Lung (tissue), 12 donors: Measurements from ENCODE around the gene SORD. TPM values are rescaled to one million over a fixed set of nuclear protein-coding genes. Genes with fewer than 3 reads are reported as not detected.
A peak's percentile ranks its signal among the peaks of the same experiment; 100 is the strongest.
"Not testable (repeated sequence)": the region's sequence is repeated elsewhere in the genome, so short reads cannot be mapped to it uniquely, and the experiment has no call there.

Source experiments
- ATAC-seq: fragments of 200-7000 bp; cut with Tn5 transposase; one replicate; pipeline ENCODE4 v1.9.1; 2020; ENCODE audit warnings: moderate number of reproducible peaks; ENCODE audit not compliant: insufficient read depth, low FRiP score
- DNase-seq, 3 donors: peaks; one replicate each; pipeline ENCODE4 v3.0.0-alpha.2; 2013 to 2017
- H3K27ac ChIP-seq, 2 donors: one replicate each; pipeline ENCODE4 v1.5.1; 2013; ENCODE audit warnings: mild to moderate bottlenecking in 2 of 2, moderate library complexity in 2 of 2, control low read depth in 1 of 2, inconsistent platforms in 1 of 2, low read depth in 1 of 2, low read length in 1 of 2
- H3K27me3 ChIP-seq, 3 donors: one replicate each; pipeline ENCODE4 v1.5.1; 2013; ENCODE audit warnings: low read length in 2 of 3; ENCODE audit not compliant: control insufficient read depth in 3 of 3, insufficient read depth in 3 of 3
- H3K36me3 ChIP-seq, 4 donors: one replicate each; pipeline ENCODE4 v1.5.1; 2013; ENCODE audit warnings: low read length in 4 of 4, mild to moderate bottlenecking in 1 of 4, moderate library complexity in 1 of 4; ENCODE audit not compliant: control insufficient read depth in 4 of 4, insufficient read depth in 4 of 4
- H3K4me1 ChIP-seq, 5 donors: one replicate each; pipeline ENCODE4 v1.5.1; 2013; ENCODE audit warnings: low read length in 5 of 5, mild to moderate bottlenecking in 2 of 5, moderate library complexity in 1 of 5; ENCODE audit not compliant: control insufficient read depth in 5 of 5, insufficient read depth in 5 of 5
- H3K4me3 ChIP-seq: one replicate; pipeline ENCODE4 v1.5.1; 2013; ENCODE audit warnings: mild to moderate bottlenecking, control low read depth, moderate library complexity
- H3K9ac ChIP-seq, 2 donors: one replicate each; pipeline ENCODE4 v1.5.1; 2013; ENCODE audit warnings: low read length in 2 of 2, control low read depth in 1 of 2; ENCODE audit not compliant: insufficient read depth in 1 of 2
- H3K9me3 ChIP-seq, 4 donors: one replicate each; pipeline ENCODE4 v1.5.1; 2013; ENCODE audit warnings: low read length in 3 of 4, mild to moderate bottlenecking in 1 of 4, moderate library complexity in 1 of 4; ENCODE audit not compliant: control insufficient read depth in 4 of 4, insufficient read depth in 3 of 4
- CTCF ChIP-seq: IDR thresholded peaks from 2 replicates; pipeline ENCODE4 v1.5.1; 2012; ENCODE audit warnings: mild to moderate bottlenecking; ENCODE audit errors: control extremely low read depth, extremely low read depth
- WGBS, 2 donors: extraction: QIAGEN DNeasy Blood & Tissue Kit; methylation state at CpG; one replicate each; pipeline ENCODE4 v1.1.7; 2013; 5-methylcytosine and 5-hydroxymethylcytosine counted together
- polyA plus RNA-seq, 2 donors: library from polyadenylated mRNA; stranded (reverse); fragments of 200-250 nt; gene quantifications; one replicate each; pipeline ENCODE4 v1.2.1, GENCODE V29; 2013
- total RNA-seq, 2 donors: library from RNA; depleted of rRNA in 1 of 2; stranded (reverse); fragments of >200 nt in 1 of 2; gene quantifications; one replicate each; pipeline ENCODE4 v1.2.1, GENCODE V29; 2014 to 2021
- donor health status: control.
- donor health status: control.
- donor health status: Bipolar disorder and iron deficiency.
- donor health status: healthy.
- donor health status: DM: yes; HTN: yes; CAD: no.

SORD gene
- total and polyA plus RNA-seq, 4 donors, result 3.5 to 18.2 (median 16.4) TPM

- DNase-seq, H3K9me3 ChIP-seq, ATAC-seq, H3K4me1 ChIP-seq, H3K27me3 ChIP-seq, H3K27ac ChIP-seq, H3K36me3 ChIP-seq, H3K9ac ChIP-seq, H3K4me3 ChIP-seq: not testable (repeated sequence)
- WGBS, 2 donors, result 96 to 97% methylated on average over 6 of the region's 7 CpGs
Observed at GRCh38 chr15:45062301-45062700, 39.3 kb downstream of the SORD start.

GRCh38 chr15:45064386-45064785, 41.4 kb downstream of the SORD start:
- Histone ChIP-seq H3K4me1 (no peaks in the 10 kb centered on the region), H3K9ac (no peak overlapping the region), H3K9me3 (no peaks in the 10 kb centered on the region), H3K4me3 (no peak overlapping the region), H3K27ac (no peak overlapping the region), H3K36me3 (peaks cover 0 to 2% (median 0%) of the 10 kb centered on the region in 4 donors), H3K27me3 (no peaks in the 10 kb centered on the region)
- no peak for TF ChIP-seq CTCF
- no peak for ATAC-seq
- peak in 2 of 3 donors; percentile 21 to 42 for DNase-seq
- WGBS, 2 donors, result 82 to 88% methylated on average over 4 of the region's 4 CpGs

- not testable (repeated sequence) for ATAC-seq, H3K9ac ChIP-seq, H3K27me3 ChIP-seq, H3K9me3 ChIP-seq, H3K36me3 ChIP-seq, H3K4me1 ChIP-seq, H3K4me3 ChIP-seq, H3K27ac ChIP-seq, DNase-seq
- WGBS, 2 donors, result 71 to 81% methylated on average over 4 to 5 of the region's 6 CpGs
Observed at GRCh38 chr15:45069942-45070360, 47.0 kb downstream of the SORD start.

GRCh38 chr15:45073602-45074001, 50.6 kb downstream of the SORD start:
- H3K27ac ChIP-seq, H3K9me3 ChIP-seq, H3K9ac ChIP-seq: not testable (repeated sequence)

GRCh38 chr15:45075440-45076320, 52.7 kb downstream of the SORD start:
- H3K27me3 ChIP-seq, ATAC-seq, H3K9me3 ChIP-seq, H3K4me3 ChIP-seq, H3K27ac ChIP-seq, H3K4me1 ChIP-seq, H3K9ac ChIP-seq, H3K36me3 ChIP-seq, DNase-seq: not testable (repeated sequence)
- WGBS, 2 donors, result 100% methylated on average over 1 of the region's 9 CpGs

More at GRCh38 chr15:45073602-45074001, 50.6 kb downstream of the SORD start:
- ATAC-seq, H3K36me3 ChIP-seq, H3K27me3 ChIP-seq, H3K4me1 ChIP-seq, H3K4me3 ChIP-seq, DNase-seq: not testable (repeated sequence)

GRCh38 chr15:45077391-45077790, 54.4 kb downstream of the SORD start:
- DNase-seq, ATAC-seq, H3K9ac ChIP-seq, H3K36me3 ChIP-seq, H3K4me3 ChIP-seq, H3K9me3 ChIP-seq, H3K27me3 ChIP-seq, H3K4me1 ChIP-seq, H3K27ac ChIP-seq: not testable (repeated sequence)
- WGBS, 2 donors, result 69 to 80% methylated on average over 2 of the region's 2 CpGs

- not testable (repeated sequence) for H3K9ac ChIP-seq, H3K4me3 ChIP-seq, ATAC-seq, H3K27ac ChIP-seq, DNase-seq, H3K36me3 ChIP-seq, H3K4me1 ChIP-seq, H3K27me3 ChIP-seq, H3K9me3 ChIP-seq
- 69 to 79% methylated on average over 5 of the region's 5 CpGs for WGBS, 2 donors
Observed at GRCh38 chr15:45079201-45079600, 56.2 kb downstream of the SORD start.
